GM10266 (cell line): ENCODE measurements around the gene WDR48.

ENCODE experiments used
- DNase-seq: peaks from one replicate; pipeline ENCODE4 v3.0.0; 2012; ENCODE audit errors: extremely low spot score
- TF ChIP-seq, protein P1 (sequence below): IDR thresholded peaks from 2 replicates; pipeline ENCODE4 v1.5.1; 2012; ENCODE audit warnings: mild to moderate bottlenecking, low read depth; ENCODE audit not compliant: control insufficient read depth, insufficient read depth; ENCODE audit errors: missing control alignments

The WDR48 gene

GRCh38 chr3:39095778-39096177 lies 44.0 kb downstream of the WDR48 start:
- TF ChIP-seq, protein P1, sequence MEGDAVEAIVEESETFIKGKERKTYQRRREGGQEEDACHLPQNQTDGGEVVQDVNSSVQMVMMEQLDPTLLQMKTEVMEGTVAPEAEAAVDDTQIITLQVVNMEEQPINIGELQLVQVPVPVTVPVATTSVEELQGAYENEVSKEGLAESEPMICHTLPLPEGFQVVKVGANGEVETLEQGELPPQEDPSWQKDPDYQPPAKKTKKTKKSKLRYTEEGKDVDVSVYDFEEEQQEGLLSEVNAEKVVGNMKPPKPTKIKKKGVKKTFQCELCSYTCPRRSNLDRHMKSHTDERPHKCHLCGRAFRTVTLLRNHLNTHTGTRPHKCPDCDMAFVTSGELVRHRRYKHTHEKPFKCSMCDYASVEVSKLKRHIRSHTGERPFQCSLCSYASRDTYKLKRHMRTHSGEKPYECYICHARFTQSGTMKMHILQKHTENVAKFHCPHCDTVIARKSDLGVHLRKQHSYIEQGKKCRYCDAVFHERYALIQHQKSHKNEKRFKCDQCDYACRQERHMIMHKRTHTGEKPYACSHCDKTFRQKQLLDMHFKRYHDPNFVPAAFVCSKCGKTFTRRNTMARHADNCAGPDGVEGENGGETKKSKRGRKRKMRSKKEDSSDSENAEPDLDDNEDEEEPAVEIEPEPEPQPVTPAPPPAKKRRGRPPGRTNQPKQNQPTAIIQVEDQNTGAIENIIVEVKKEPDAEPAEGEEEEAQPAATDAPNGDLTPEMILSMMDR: no peak
- DNase-seq: no peak

- DNase-seq: no peak
Observed at GRCh38 chr3:39096775-39097174, 45.0 kb downstream of the WDR48 start.

GRCh38 chr3:39097716-39098472 lies 46.1 kb downstream of the WDR48 start:
- no peak for DNase-seq
- TF ChIP-seq, protein P1: no peak

More at GRCh38 chr3:39096775-39097174, 45.0 kb downstream of the WDR48 start:
- TF ChIP-seq, protein P1: no peak

DNA sequence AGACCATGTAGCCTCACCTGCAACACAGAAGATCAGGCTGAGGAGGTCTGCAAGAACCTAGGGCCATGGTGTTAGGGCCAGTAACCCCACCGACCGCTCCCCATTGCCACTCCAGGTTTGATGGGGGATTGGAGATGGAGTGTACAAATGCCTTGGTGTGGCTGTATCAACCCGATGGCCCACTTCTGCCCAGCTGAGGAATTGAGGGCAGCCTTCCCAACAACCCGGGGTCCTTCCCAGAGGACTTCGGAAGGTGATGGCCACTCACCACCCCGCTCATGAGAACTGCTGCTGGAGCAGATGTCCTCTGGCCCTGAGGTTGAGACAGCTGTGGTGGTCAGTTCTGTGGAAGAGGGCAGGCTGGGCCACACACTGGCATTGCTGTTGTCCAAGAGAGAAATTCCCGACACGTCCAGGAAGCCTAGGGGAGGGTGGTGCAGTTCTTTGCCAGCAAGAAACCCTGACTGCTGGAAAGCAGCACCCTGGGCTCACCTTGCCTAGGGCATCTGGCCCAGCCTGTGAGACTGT lies 46.7 kb downstream of the WDR48 start:
- TF ChIP-seq, protein P1: no peak
- no peak for DNase-seq

DNA sequence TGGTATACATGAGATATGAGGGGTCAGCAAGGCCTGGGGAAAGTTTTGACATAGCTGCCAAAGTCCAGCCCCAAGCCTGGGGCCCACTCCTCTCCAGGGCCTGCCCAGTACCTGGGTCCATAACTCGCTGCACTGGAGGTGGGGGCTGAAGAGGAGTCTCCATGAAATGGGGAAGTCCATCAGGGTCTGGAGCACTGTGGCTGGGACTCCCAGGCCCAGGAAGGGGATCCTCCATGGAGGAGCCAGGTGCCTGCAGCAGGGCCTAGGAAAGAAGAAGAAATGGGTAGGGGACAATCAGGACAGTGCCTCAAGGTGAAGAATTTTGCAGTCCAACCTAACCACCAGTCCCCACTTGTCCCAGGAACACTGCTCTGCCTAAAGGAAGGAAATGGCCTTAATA lies 47.4 kb downstream of the WDR48 start:
- TF ChIP-seq, protein P1: no peak
- no peak for DNase-seq

- TF ChIP-seq, protein P1: no peak
- no peak for DNase-seq
Observed at GRCh38 chr3:39099738-39100499, 48.1 kb downstream of the WDR48 start.
